GM19099 (cell line): Measurements from ENCODE around the gene TIFAB.

Experiments used
- POLR2A ChIP-seq: IDR thresholded peaks from 3 replicates; pipeline ENCODE4 v1.6.1; 2011; ENCODE audit warnings: low read depth; ENCODE audit not compliant: insufficient read length; ENCODE audit errors: extremely low read depth

TIFAB gene

GRCh38 chr5:135454946-135455345 is 2.8 kb upstream of the TIFAB start:
- no peak for TF ChIP-seq POLR2A

- TF ChIP-seq POLR2A: no peak
Measured at GRCh38 chr5:135453613-135454012, 1.5 kb upstream of the TIFAB start.

GRCh38 chr5:135451581-135452320 is 400 bp downstream of the TIFAB start:
- TF ChIP-seq POLR2A: no peak

GRCh38 chr5:135450952-135451351 is 1.2 kb downstream of the TIFAB start:
- no peak for TF ChIP-seq POLR2A

GRCh38 chr5:135450336-135450735 is 1.8 kb downstream of the TIFAB start:
- TF ChIP-seq POLR2A: no peak

- no peak for TF ChIP-seq POLR2A
Measured at GRCh38 chr5:135449644-135450043, 2.5 kb downstream of the TIFAB start.

- no peak for TF ChIP-seq POLR2A
Measured at GRCh38 chr5:135448791-135449507, 3.2 kb downstream of the TIFAB start.

- TF ChIP-seq POLR2A: no peak
Measured at GRCh38 chr5:135448071-135448739, 3.9 kb downstream of the TIFAB start.

GRCh38 chr5:135447298-135447929 is 4.7 kb downstream of the TIFAB start, which contains the start of gene DCANP1:
DCANP1 (minus strand) TSS chr5:135447348; CDS start chr5:135447108, 240 bp downstream.
- no peak for TF ChIP-seq POLR2A

- no peak for TF ChIP-seq POLR2A
Measured at GRCh38 chr5:135446615-135447014, 5.5 kb downstream of the TIFAB start.

GRCh38 chr5:135446206-135446605 is 5.9 kb downstream of the TIFAB start:
- no peak for TF ChIP-seq POLR2A

GRCh38 chr5:135445306-135445985 is 6.7 kb downstream of the TIFAB start:
- TF ChIP-seq POLR2A: no peak

- no peak for TF ChIP-seq POLR2A
Measured at GRCh38 chr5:135444881-135445280, 7.3 kb downstream of the TIFAB start.

GRCh38 chr5:135444360-135444759 is 7.8 kb downstream of the TIFAB start:
- no peak for TF ChIP-seq POLR2A

GRCh38 chr5:135443161-135443960 is 8.8 kb downstream of the TIFAB start:
- no peak for TF ChIP-seq POLR2A
